Measurements from ENCODE around the gene ZP2. TPM values are rescaled to one million over a fixed set of nuclear protein-coding genes. Genes with fewer than 3 reads are reported as not detected.
"Not testable (repeated sequence)": the region's sequence is repeated elsewhere in the genome, so short reads cannot be mapped to it uniquely, and the experiment has no call there.

Gene ZP2
- total RNA-seq, 1 donor from 2014 or later, result not detected

DNA sequence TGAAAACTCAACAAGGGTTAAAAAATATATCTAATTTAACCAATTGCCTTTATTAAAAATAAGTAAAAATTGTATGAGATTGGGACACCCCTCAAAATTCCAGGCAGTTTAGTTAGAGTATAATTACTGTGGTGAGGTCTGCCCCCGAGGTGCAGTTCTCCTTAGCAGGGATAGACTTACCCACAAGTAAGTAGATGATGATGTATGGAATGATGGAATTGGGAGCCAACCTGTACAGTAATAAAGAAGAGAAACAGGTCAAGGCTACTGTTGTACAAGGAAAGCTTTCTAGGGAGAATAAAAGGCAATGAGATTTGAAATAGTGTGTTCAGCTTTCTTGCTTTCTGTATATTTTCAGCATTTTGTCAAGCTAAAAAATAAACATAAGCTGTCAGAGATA is 51.1 kb downstream of the ZP2 start:
- no peak for DNase-seq (ENCODE audit: low read depth, low spot score)
- peaks cover 14% of the 10 kb centered on the region for H3K36me3 Mint-ChIP-seq (ENCODE audit: low read depth)
- TF ChIP-seq, protein P1, sequence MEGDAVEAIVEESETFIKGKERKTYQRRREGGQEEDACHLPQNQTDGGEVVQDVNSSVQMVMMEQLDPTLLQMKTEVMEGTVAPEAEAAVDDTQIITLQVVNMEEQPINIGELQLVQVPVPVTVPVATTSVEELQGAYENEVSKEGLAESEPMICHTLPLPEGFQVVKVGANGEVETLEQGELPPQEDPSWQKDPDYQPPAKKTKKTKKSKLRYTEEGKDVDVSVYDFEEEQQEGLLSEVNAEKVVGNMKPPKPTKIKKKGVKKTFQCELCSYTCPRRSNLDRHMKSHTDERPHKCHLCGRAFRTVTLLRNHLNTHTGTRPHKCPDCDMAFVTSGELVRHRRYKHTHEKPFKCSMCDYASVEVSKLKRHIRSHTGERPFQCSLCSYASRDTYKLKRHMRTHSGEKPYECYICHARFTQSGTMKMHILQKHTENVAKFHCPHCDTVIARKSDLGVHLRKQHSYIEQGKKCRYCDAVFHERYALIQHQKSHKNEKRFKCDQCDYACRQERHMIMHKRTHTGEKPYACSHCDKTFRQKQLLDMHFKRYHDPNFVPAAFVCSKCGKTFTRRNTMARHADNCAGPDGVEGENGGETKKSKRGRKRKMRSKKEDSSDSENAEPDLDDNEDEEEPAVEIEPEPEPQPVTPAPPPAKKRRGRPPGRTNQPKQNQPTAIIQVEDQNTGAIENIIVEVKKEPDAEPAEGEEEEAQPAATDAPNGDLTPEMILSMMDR (conservative IDR thresholded peaks at IDR 0.05), result no peak
- H3K4me3 Mint-ChIP-seq, result no peak overlapping the region
- H3K27me3 Mint-ChIP-seq (ENCODE audit: low read depth), result no peaks in the 10 kb centered on the region
- peaks cover 27% of the 10 kb centered on the region for H3K4me1 Mint-ChIP-seq
- no peaks in the 10 kb centered on the region for H3K9me3 Mint-ChIP-seq
- H3K27ac Mint-ChIP-seq (ENCODE audit: unreplicated experiment), result no peak overlapping the region

DNA sequence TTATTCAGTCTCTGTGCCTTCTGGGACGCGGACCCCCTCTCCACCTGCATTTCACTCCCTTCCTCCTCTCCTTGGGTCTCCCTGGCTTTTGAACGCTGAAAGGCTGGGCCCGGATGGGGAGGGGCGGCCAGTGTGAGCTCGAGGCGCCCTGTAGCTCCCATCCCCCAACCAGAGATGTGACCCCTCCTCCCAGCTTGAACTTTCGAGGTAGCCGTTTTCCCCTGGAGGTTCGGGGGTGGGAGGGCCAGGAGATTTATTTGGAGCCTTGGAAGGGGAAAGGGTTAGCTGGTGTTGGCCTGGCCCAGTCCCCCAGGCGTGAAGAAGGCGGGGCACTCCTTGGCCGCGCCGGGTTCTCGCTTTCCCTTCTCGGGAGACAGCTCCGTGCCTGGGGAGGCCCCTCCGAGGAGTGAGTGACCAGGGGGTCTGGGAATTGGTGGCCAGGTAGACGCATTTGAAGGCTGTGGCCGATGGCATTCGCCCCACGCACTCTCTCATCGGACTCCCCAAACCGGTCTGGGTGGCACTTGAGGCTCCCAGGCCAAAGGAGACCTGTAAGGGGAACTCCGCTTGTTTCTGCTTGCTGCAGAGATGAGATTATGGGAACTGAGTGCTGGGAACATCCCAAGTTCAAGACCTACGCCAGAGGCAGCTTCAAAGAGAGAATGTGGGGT is 52.0 kb downstream of the ZP2 start:
- H3K27ac Mint-ChIP-seq (ENCODE audit: unreplicated experiment), result peak overlapping the region; percentile 88
- no peaks in the 10 kb centered on the region for H3K9me3 Mint-ChIP-seq
- TF ChIP-seq, protein P1 (conservative IDR thresholded peaks at IDR 0.05), result no peak
- peak overlapping the region; percentile 95 for H3K4me3 Mint-ChIP-seq
- H3K4me1 Mint-ChIP-seq, result peaks cover 27% of the 10 kb centered on the region
- no peaks in the 10 kb centered on the region for H3K27me3 Mint-ChIP-seq (ENCODE audit: low read depth)
- H3K36me3 Mint-ChIP-seq (ENCODE audit: low read depth), result peaks cover 9% of the 10 kb centered on the region
- peak; percentile 18 for DNase-seq (ENCODE audit: low read depth, low spot score)

DNA sequence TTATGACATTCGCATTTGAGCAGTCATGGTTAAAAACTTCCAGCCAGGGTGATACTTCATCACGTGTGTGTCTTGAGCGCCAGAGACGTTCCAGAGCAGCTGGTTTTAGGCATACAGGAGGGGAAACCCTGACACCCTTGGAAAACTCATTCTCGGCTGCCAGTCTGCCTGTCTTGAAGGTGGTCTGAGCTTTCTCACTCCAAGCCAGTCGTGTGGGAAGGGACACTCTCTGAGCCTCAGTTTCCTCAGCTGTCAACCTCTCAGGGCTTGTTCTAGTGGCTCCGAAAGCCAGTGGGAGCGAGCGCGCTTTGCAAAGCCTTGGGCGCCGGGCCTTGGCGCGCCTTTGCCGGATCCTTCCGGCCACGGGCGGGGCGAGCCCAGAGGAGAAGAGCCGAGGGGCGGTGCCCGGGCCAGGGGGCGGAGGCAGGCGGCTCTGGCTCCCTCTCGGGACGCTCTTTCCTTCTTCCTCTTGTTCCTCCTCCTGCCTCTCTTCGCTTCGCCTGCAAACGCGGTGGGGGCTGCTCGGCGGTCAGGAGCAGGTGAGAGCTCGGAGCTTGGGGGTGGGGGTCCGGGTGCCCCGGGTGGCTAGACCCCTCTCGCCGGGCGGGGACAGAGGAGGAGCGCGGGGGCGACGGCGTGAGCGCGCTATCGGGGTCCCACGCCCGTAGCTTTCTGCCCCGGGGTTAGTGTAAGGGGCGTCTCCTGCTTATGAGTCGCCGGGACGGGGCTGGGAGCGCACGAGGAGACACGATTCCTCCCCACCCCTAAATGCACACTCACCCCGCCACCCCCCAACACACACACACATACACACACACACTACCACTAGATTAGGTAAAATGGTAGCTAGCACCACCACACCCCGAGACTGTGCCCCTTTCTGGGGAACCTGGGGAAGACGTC is 52.9 kb downstream of the ZP2 start, which contains the start of gene LDAF1:
TSS of gene LDAF1 (plus strand) at position 467 of the 903 bp plus-strand sequence. CDS start 2,509 bp downstream, outside the sequence.
- TF ChIP-seq, protein P1 (conservative IDR thresholded peaks at IDR 0.05), result no peak
- Mint-ChIP-seq H3K4me3 (peak within 1 kb of the TSS; percentile 95), H3K9me3 (no peaks in the 10 kb centered on the region), H3K27me3 (ENCODE audit: low read depth) (no peaks in the 10 kb centered on the region), H3K4me1 (peaks cover 27% of the 10 kb centered on the region), H3K36me3 (ENCODE audit: low read depth) (peaks cover 4% of the 10 kb centered on the region), H3K27ac (ENCODE audit: unreplicated experiment) (peak within 1 kb of the TSS; percentile 88)
- peak; percentile 74 for DNase-seq (ENCODE audit: low read depth, low spot score)

DNA sequence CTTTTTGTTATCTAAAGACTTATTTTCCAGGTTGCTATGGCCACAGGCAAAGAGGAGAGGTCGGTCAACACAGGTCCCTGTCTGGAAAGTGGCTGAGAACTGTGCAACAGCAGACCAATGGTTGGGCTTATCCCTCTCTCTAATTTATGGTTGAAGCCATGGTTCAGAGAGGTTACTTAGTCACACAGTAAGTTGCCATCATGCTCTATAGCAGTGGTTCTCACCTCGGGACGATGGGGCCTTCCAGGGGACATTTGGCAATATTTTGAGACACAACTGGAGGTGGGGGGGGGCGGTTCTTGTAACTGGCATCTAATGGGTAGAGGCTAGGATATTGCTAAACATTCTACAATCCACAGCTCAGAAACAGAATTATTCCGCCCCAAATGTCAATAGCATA is 53.7 kb downstream of the ZP2 start:
- H3K27ac Mint-ChIP-seq (ENCODE audit: unreplicated experiment), result no peak overlapping the region
- TF ChIP-seq, protein P1 (conservative IDR thresholded peaks at IDR 0.05), result no peak
- peaks cover 27% of the 10 kb centered on the region for H3K4me1 Mint-ChIP-seq
- no peaks in the 10 kb centered on the region for H3K36me3 Mint-ChIP-seq (ENCODE audit: low read depth)
- H3K9me3 Mint-ChIP-seq, result no peaks in the 10 kb centered on the region
- peak overlapping the region; percentile 95 for H3K4me3 Mint-ChIP-seq
- no peak for DNase-seq (ENCODE audit: low read depth, low spot score)
- no peaks in the 10 kb centered on the region for H3K27me3 Mint-ChIP-seq (ENCODE audit: low read depth)

DNA sequence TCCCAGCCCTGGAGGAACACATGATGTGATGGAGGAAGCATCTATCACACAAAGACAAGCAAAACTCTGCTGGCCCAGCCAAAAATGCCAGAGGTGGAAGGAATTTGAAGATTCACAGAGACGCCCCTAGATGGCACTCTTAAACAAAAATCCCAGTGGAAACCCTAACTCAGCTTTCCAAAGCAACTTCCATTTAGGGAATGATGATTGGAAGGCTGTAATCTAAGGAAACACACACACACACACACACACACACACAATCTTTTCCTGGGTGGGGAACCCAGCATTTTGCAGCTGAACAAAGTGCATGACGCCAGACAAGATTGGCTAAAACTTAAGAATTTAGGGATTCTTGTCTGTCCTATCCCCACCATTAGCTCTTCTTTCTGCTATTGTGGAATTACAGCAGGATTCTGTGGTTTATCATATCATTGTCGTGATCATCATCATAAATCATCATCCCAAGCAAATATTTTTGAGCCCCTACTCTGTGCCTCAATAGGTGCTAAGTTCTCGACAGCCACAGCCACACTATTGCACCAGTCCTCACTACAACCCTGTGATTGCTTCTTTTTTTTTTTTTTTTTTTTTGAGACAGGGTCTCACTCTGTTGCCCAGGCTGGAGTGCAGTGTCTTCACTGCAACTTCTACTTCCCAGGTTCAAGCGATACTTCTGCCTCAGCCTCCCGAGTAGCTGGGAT is 54.5 kb downstream of the ZP2 start:
- Mint-ChIP-seq H3K4me1 (peaks cover 27% of the 10 kb centered on the region), H3K27me3 (ENCODE audit: low read depth) (no peaks in the 10 kb centered on the region), H3K36me3 (ENCODE audit: low read depth) (no peaks in the 10 kb centered on the region), H3K9me3 (no peaks in the 10 kb centered on the region), H3K4me3 (peak overlapping the region; percentile 84), H3K27ac (ENCODE audit: unreplicated experiment) (no peak overlapping the region)
- peak; percentile 43 for DNase-seq (ENCODE audit: low read depth, low spot score)
- TF ChIP-seq, protein P1 (conservative IDR thresholded peaks at IDR 0.05), result peak; percentile 72

GRCh38 chr16:21156011-21156410 is 55.4 kb downstream of the ZP2 start:
- not testable (repeated sequence) for DNase-seq (ENCODE audit: low read depth, low spot score); H3K27me3 Mint-ChIP-seq (ENCODE audit: low read depth); H3K4me3 Mint-ChIP-seq

GRCh38 chr16:21153124-21153729 is 58.1 kb downstream of the ZP2 start:
- not testable (repeated sequence) for DNase-seq (ENCODE audit: low read depth, low spot score); H3K4me3 Mint-ChIP-seq; H3K9me3 Mint-ChIP-seq; H3K4me1 Mint-ChIP-seq; H3K27ac Mint-ChIP-seq (ENCODE audit: unreplicated experiment); H3K36me3 Mint-ChIP-seq (ENCODE audit: low read depth); H3K27me3 Mint-ChIP-seq (ENCODE audit: low read depth)

More at GRCh38 chr16:21156011-21156410, 55.4 kb downstream of the ZP2 start:
- not testable (repeated sequence) for H3K27ac Mint-ChIP-seq (ENCODE audit: unreplicated experiment); H3K9me3 Mint-ChIP-seq; H3K36me3 Mint-ChIP-seq (ENCODE audit: low read depth)
- H3K4me1 Mint-ChIP-seq, result peaks cover 27% of the 10 kb centered on the region

All from neural crest cell (in vitro differentiated cells).